ENCODE measurements around the gene AGPS. TPM values are rescaled to one million over a fixed set of nuclear protein-coding genes. Genes with fewer than 3 reads are reported as not detected.

The AGPS gene
- total RNA-seq, 3 donors from 2014 or later (not counting 1 experiment from before 2014, with no cell fraction given): 27.4 to 36.0 (median 35.6) TPM

DNA sequence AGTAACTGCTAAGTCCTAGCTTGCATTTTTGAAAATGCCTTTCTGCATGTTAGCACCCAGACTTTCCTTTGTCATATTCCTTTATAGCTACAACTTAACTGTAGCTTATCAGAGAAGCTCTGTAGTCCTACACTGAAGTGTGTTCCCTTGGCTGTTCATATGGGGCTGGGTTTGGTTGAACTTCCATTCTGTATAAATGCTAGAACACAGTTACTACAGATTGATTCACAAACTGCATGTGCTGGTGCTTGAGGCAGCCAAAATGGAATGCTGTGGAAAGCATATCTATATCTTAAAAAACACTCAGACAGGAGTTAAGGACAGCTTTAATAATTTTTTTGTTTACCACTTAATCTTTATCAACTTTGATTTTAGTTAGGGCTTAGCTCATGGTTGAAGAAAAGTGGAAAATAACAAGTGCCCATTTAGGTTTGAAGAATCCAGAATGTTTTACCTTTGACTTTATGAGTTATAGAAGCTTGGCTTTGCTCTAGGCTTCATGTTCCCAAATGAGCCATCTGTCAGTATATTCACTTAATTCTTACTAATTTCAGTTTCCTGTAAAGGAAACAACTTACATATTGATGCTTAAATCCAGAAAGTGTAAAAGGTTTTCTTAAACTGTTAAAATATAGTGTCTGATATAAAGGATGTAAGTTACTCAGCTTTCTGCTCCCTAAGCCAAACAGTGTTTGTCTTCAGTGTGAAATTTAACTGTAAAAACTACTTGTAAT lies 148.9 kb downstream of the AGPS start:
- H3K27me3 ChIP-seq (ENCODE audit: control insufficient read depth, insufficient read depth, low read length): no peaks in the 10 kb centered on the region
- H3K4me3 Mint-ChIP-seq: no peak overlapping the region
- no peaks in the 10 kb centered on the region for H3K4me1 ChIP-seq (ENCODE audit: control insufficient read depth, insufficient read depth, low read length)
- no peaks in the 10 kb centered on the region for H3K9me3 ChIP-seq (ENCODE audit: control insufficient read depth, insufficient read depth, low read length)
- ATAC-seq: no peak
- intact Hi-C loops (cut with micrococcal nuclease): no loop called here
- no peaks in the 10 kb centered on the region for H3K27me3 Mint-ChIP-seq (ENCODE audit: low read depth in 2 of 2)
- H3K27ac Mint-ChIP-seq: no peak overlapping the region
- peaks cover 4% of the 10 kb centered on the region for H3K36me3 ChIP-seq (ENCODE audit: control insufficient read depth, insufficient read depth, low read length)
- TF ChIP-seq, protein P1, sequence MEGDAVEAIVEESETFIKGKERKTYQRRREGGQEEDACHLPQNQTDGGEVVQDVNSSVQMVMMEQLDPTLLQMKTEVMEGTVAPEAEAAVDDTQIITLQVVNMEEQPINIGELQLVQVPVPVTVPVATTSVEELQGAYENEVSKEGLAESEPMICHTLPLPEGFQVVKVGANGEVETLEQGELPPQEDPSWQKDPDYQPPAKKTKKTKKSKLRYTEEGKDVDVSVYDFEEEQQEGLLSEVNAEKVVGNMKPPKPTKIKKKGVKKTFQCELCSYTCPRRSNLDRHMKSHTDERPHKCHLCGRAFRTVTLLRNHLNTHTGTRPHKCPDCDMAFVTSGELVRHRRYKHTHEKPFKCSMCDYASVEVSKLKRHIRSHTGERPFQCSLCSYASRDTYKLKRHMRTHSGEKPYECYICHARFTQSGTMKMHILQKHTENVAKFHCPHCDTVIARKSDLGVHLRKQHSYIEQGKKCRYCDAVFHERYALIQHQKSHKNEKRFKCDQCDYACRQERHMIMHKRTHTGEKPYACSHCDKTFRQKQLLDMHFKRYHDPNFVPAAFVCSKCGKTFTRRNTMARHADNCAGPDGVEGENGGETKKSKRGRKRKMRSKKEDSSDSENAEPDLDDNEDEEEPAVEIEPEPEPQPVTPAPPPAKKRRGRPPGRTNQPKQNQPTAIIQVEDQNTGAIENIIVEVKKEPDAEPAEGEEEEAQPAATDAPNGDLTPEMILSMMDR (IDR thresholded peaks at IDR 0.05): no peak
- peaks cover 8% of the 10 kb centered on the region for H3K36me3 Mint-ChIP-seq
- no peaks in the 10 kb centered on the region for H3K9me3 Mint-ChIP-seq
- no peak overlapping the region for H3K4me3 ChIP-seq (ENCODE audit: low read length)
- no peak for DNase-seq
- H3K4me1 Mint-ChIP-seq: no peaks in the 10 kb centered on the region
- no peak overlapping the region for H3K27ac ChIP-seq (ENCODE audit: low read length)

DNA sequence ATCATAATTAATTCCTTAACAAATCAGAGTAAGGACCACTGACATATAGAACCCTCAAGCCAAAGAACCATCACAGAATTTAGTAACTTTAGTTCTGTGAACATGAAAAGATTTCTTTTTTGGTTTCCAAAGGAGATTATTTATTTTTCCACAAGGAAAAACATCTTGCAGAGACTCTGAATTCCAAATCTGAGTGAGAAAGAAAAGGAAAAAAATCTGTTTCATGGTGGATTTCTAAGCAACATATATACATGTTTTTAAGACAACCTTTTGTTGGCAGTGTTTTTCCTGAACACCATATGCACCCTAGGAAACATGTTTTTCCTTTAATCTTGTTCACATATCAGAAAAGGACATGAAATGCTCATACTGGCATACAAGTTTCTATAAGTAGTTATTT lies 149.8 kb downstream of the AGPS start:
- intact Hi-C loops (cut with micrococcal nuclease): no loop called here
- no peak for DNase-seq

DNA sequence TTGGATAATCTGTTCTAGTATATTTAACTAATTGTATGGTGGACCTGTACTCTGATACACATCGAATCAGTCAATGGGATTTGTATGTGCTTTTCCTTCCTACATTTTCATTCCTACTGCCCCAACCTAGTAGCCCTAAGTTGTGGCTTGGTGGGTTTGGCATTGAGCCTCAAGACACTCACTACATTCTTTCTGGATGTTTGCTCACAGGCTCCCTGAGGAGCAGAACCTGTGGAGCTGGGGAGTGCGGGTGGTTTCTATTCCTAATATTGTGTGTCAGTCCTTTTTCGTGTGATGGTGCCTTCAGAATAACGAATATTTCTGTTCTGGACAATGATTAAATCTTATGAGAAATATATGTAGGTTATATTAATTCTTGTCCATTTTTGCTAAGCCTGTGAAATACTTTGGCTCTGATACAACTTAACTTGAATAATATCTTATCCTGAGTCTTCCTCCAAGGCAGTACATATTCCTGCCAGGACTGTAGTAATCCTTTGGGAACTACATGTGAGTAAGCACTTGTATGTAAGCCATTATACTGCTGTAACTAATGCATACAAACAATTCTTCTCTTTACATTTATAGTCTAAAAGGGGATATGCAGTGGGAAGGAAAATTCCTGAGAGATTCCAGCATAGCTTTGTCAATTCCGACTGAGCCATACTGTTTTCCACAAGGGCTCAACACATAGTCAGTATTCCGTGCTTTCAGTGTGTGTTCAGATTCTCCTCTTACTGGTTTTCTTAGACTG lies 150.6 kb downstream of the AGPS start:
- WGBS (ENCODE audit: insufficient coverage): 100% methylated on average over 5 of the region's 6 CpGs
- Mint-ChIP-seq H3K4me1 (no peaks in the 10 kb centered on the region), H3K27me3 (ENCODE audit: low read depth in 2 of 2) (no peaks in the 10 kb centered on the region), H3K9me3 (no peaks in the 10 kb centered on the region), H3K27ac (no peak overlapping the region), H3K4me3 (no peak overlapping the region), H3K36me3 (peaks cover 4% of the 10 kb centered on the region)
- TF ChIP-seq, protein P1 (IDR thresholded peaks at IDR 0.05): no peak
- Histone ChIP-seq H3K27ac (ENCODE audit: low read length) (no peak overlapping the region), H3K4me1 (ENCODE audit: control insufficient read depth, insufficient read depth, low read length) (no peaks in the 10 kb centered on the region), H3K36me3 (ENCODE audit: control insufficient read depth, insufficient read depth, low read length) (no peaks in the 10 kb centered on the region), H3K4me3 (ENCODE audit: low read length) (no peak overlapping the region), H3K9me3 (ENCODE audit: control insufficient read depth, insufficient read depth, low read length) (no peaks in the 10 kb centered on the region), H3K27me3 (ENCODE audit: control insufficient read depth, insufficient read depth, low read length) (no peaks in the 10 kb centered on the region)
- DNase-seq (no peak), ATAC-seq (no peak)
- intact Hi-C loops (cut with micrococcal nuclease): no loop called here

More for the DNA sequence above, 149.8 kb downstream of the AGPS start:
- Histone ChIP-seq H3K27ac (ENCODE audit: low read length) (no peak overlapping the region), H3K36me3 (ENCODE audit: control insufficient read depth, insufficient read depth, low read length) (peaks cover 4% of the 10 kb centered on the region), H3K4me1 (ENCODE audit: control insufficient read depth, insufficient read depth, low read length) (no peaks in the 10 kb centered on the region), H3K27me3 (ENCODE audit: control insufficient read depth, insufficient read depth, low read length) (no peaks in the 10 kb centered on the region), H3K4me3 (ENCODE audit: low read length) (no peak overlapping the region), H3K9me3 (ENCODE audit: control insufficient read depth, insufficient read depth, low read length) (no peaks in the 10 kb centered on the region)
- no peaks in the 10 kb centered on the region for H3K27me3 Mint-ChIP-seq (ENCODE audit: low read depth in 2 of 2)
- H3K27ac Mint-ChIP-seq: no peak overlapping the region
- TF ChIP-seq, protein P1 (IDR thresholded peaks at IDR 0.05): no peak
- H3K4me3 Mint-ChIP-seq: no peak overlapping the region
- ATAC-seq: no peak
- peaks cover 8% of the 10 kb centered on the region for H3K36me3 Mint-ChIP-seq
- H3K4me1 Mint-ChIP-seq: no peaks in the 10 kb centered on the region
- H3K9me3 Mint-ChIP-seq: no peaks in the 10 kb centered on the region

Data from natural killer cell (primary cell).